ENCODE measurements around the gene KIF4A.

- no peak for TF ChIP-seq CTCF (IDR thresholded peaks at IDR 0.05; ENCODE audit: insufficient read depth, low read length)
- TF ChIP-seq GABPA (IDR thresholded peaks at IDR 0.05; ENCODE audit: low read depth) = no peak
- TF ChIP-seq REST (IDR thresholded peaks at IDR 0.05; ENCODE audit: insufficient replicate concordance, low read depth) = no peak
- TF ChIP-seq POLR2AphosphoS5 (IDR thresholded peaks at IDR 0.05; ENCODE audit: low read depth) = no peak
- TF ChIP-seq SPI1 (IDR thresholded peaks at IDR 0.05; ENCODE audit: borderline replicate concordance, low read depth) = no peak
Observed at GRCh38 chrX:70455366-70456202, 165.7 kb downstream of the KIF4A start.
